ENCODE results near the gene SFXN3. TPM values are rescaled to one million over a fixed set of nuclear protein-coding genes. Genes with fewer than 3 reads are reported as not detected.

SFXN3 gene
- total and polyA plus RNA-seq, 2 of the 13 experiments (the other 11 are each of a cell fraction or from before 2014, with no cell fraction given), result 16.8 to 71.5 TPM

- TF ChIP-seq ZBTB44 (CRISPR knock-in tag; IDR thresholded peaks at IDR 0.05), result 0 out of 2 replicates have a peak, but pooled peaks have one; percentile 36
- TF ChIP-seq SP1 (IDR thresholded peaks at IDR 0.05), result no peak
- peak; percentile 86 for TF ChIP-seq SP1 (CRISPR knock-in tag; IDR thresholded peaks at IDR 0.05)
- TF ChIP-seq KDM2A (CRISPR knock-in tag; IDR thresholded peaks at IDR 0.05; ENCODE audit: borderline replicate concordance, low read depth), result peak; percentile 77; the same call in 1 of the 2 replicates
- TF ChIP-seq POLR2AphosphoS5 (IDR thresholded peaks at IDR 0.05; ENCODE audit: low read depth, low read length), result peak; percentile 83
- peak; percentile 11; the same call in 1 of the 2 replicates for TF ChIP-seq ZNF205 (CRISPR knock-in tag; IDR thresholded peaks at IDR 0.05)
- peak; percentile 34; the same call in 1 of the 2 replicates for TF ChIP-seq PHF20 (CRISPR knock-in tag; IDR thresholded peaks at IDR 0.05)
- TF ChIP-seq ZNF441 (CRISPR knock-in tag; IDR thresholded peaks at IDR 0.05; ENCODE audit: borderline replicate concordance), result 0 out of 2 replicates have a peak, but pooled peaks have one; percentile 50
- TF ChIP-seq SAP130 (CRISPR knock-in tag; IDR thresholded peaks at IDR 0.05; ENCODE audit: low read depth), result peak; percentile 64
- TF ChIP-seq MIER3 (CRISPR knock-in tag; IDR thresholded peaks at IDR 0.05; ENCODE audit: borderline replicate concordance), result peak; percentile 44; the same call in 1 of the 2 replicates
- peak; percentile 16; the same call in 1 of the 2 replicates for TF ChIP-seq ZBTB7B (CRISPR knock-in tag; IDR thresholded peaks at IDR 0.05)
- TF ChIP-seq GPN1 (CRISPR knock-in tag; IDR thresholded peaks at IDR 0.05; ENCODE audit: borderline replicate concordance), result no peak
- TF ChIP-seq FOXM1 (CRISPR knock-in tag; IDR thresholded peaks at IDR 0.05), result no peak
- peak; percentile 90 for TF ChIP-seq SP4 (CRISPR knock-in tag; IDR thresholded peaks at IDR 0.05)
- TF ChIP-seq ZNF580 (CRISPR knock-in tag; IDR thresholded peaks at IDR 0.05; ENCODE audit: borderline replicate concordance, low read depth), result no peak
- no peak for TF ChIP-seq GTF3A (CRISPR knock-in tag; conservative IDR thresholded peaks at IDR 0.05)
- TF ChIP-seq ZKSCAN1 (IDR thresholded peaks at IDR 0.05; ENCODE audit: low read length), result 0 out of 2 replicates have a peak, but pooled peaks have one; percentile 11
- peak; percentile 74 for TF ChIP-seq ZNF770 (CRISPR knock-in tag; IDR thresholded peaks at IDR 0.05)
- TF ChIP-seq ZNF280D (CRISPR knock-in tag; IDR thresholded peaks at IDR 0.05), result no peak
- no peak for TF ChIP-seq PLRG1 (conservative IDR thresholded peaks at IDR 0.05)
- TF ChIP-seq ZNF607 (CRISPR knock-in tag; IDR thresholded peaks at IDR 0.05; ENCODE audit: borderline replicate concordance), result peak; percentile 85; the same call in 1 of the 2 replicates
- no peak for TF ChIP-seq LCORL (IDR thresholded peaks at IDR 0.05)
- TF ChIP-seq LCORL (CRISPR knock-in tag; IDR thresholded peaks at IDR 0.05), result peak; percentile 97
Measured at GRCh38 chr10:101060951-101061623, 30.1 kb downstream of the SFXN3 start (continued).
